Dedifferentiated amniotic fluid mesenchymal stem cell (primary cell): ENCODE data around the gene PPP1R15A.
"Not testable (repeated sequence)": the region's sequence is repeated elsewhere in the genome, so short reads cannot be mapped to it uniquely, and the experiment has no call there.

Source experiments
- DNase-seq: peaks from one replicate; pipeline ENCODE4 v3.0.0-alpha.2; 2016; ENCODE audit errors: extremely low spot score

PPP1R15A gene

GRCh38 chr19:48881741-48882657 lies 9.8 kb downstream of the PPP1R15A start:
- no peak for DNase-seq

GRCh38 chr19:48883726-48884125 lies 11.5 kb downstream of the PPP1R15A start:
- DNase-seq = no peak

DNA sequence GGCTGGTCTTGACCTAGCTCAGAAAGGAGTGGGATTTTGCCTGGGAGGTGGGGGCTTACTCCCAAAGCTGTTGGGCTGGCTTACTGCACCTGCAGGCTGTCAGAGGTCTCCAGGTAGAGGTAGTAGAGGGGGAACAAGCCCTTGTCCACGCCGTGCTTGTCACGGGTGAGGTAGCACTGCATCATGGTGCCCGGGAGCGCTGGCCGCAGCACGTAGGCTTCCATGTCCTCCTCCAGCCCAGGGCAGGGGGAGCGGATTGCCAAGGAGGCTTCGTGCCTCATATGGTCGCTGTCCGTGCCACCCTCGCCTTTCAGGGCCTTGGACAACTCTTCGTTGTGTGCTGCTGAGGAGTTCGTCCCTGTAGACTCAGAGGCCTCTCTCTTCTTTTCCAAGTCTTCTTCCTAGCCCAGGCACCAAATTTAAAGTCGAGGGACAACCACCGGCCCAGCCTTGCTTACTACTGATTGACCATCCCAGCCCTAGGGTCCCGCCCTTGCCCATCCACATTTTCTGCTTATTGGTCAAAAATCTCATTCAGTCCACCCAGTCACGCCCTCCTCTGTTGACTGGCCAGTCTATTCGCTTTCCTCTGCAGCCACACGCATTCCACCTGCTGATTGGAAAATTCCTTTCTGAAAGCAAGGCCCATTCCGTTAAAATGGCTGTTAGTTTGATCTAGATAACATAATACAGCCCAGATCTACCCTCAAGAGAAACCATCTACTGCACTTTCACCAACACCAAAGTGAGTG lies 15.8 kb downstream of the PPP1R15A start:
- DNase-seq = no peak

GRCh38 chr19:48889496-48889895 lies 17.3 kb downstream of the PPP1R15A start:
- DNase-seq = not testable (repeated sequence)

DNA sequence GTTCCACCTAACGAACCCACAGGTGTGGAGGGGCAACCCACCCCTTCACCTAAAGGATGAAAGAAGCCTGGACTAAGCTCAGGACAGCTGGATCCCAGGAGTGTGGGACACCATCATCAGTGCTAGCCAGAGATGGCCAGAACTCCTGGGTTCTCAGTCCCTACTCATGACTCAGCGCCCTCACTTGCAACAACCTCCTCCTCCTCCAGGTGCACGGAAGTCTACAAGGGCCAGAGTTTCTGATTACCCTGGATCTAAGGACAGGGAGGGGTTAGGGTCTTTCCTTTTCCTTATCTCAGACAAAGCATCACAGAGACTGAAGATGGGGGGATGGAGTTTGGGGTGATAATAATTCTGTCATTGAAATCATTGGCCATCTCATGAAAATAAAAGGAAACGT lies 18.3 kb downstream of the PPP1R15A start:
- DNase-seq = no peak

DNA sequence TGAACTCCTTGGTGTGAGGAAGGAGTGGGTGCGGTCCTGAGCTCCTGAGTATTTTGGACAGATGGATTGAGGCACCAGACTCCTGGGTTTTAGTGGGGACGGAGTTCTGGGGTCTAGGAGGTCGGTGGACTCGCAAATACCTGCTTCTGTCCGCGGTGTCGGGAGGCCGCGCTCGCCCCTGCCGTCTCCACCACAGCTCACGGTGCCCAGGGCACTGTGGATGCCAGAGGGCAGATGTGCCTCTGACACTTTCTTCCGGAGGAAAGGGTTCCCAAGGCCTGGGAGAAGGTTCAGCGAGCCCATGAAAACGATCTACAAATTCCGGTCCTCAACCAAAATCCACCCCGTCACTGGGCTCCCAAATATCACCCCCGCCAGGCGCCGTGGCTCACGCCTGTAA lies 23.0 kb downstream of the PPP1R15A start:
- DNase-seq = no peak

- no peak for DNase-seq
Measured at GRCh38 chr19:48896191-48896720, 24.0 kb downstream of the PPP1R15A start.

DNA sequence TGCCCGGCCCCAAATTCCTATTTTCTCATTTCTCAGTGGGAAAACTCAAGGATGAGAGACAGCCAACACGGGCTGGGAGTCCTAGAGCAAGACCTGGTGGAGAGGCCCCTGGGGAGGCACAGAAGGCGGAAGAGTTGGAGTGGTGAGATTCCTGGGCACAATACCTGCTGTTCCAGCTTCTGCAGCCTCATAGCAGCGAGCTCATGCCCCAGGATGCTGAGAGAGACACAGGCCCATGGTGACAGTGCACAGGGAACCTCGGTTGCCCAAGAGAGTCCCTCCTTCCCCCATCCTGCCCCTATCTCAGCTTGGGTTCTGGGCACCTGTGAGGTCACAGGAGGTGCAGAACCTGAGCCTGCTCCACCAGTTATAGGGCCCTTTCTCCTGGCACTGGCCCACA lies 25.0 kb downstream of the PPP1R15A start:
- DNase-seq = no peak

- not testable (repeated sequence) for DNase-seq
Measured at GRCh38 chr19:48899386-48899749, 27.1 kb downstream of the PPP1R15A start.

DNA sequence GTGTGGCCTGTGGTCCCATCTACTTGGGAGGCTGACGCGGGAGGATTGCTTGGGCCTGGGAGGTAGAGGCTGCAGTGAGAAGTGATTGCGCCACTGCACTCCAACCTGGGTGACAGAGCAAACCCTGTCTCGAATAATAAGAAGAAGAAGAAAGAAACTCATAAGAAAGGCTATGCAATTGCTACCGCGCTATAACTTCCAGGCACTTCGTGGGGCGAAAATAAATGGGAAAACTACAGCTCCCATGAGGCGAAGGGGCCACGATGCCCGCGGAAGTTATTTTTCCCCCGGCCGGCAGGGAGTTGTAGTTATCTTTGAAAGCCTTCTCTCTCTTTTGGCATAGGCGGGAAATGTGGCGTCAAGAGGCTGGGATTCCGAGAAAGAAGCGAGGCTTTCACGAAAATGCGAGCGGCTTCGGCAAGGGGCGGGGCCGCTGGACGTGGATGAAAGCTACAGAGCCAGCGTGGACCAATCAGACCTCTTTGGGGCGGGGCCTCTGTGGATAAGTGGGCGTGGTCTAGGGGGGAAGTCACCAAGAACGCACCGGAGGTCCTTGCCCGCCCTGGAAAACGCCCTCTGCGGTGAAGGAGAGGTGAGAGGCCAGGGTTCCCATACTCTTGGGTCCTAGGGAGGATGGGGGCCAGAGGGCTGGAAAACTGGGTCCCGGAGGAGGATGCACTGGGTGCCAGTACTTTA lies 27.7 kb downstream of the PPP1R15A start, which contains the start of gene NUCB1:
Gene NUCB1 (plus strand): TSS at position 532 of the 696 bp plus-strand sequence. CDS start 485 bp downstream, outside the sequence.
- DNase-seq = peak; percentile 99

GRCh38 chr19:48900477-48901406 lies 28.5 kb downstream of the PPP1R15A start:
- DNase-seq = no peak

DNA sequence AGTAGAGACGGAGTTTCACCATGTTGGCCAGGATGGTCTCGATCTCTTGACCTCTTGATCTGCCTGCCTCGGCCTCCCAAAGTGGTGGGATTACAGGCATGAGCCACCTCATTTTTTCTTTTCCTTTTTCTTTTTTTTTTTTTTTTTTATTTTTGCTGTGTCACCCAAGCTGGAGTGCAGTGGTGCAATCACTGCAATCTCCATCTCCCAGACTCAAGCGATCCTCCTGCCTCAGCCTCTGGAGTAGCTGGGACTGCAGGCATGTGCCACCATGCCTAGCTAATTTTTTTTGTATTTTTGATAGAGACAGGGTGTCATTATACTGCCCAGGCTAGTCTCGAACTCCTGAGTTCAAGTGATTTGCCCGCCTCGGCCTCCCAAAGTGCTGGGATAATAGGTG lies 30.1 kb downstream of the PPP1R15A start:
- not testable (repeated sequence) for DNase-seq

DNA sequence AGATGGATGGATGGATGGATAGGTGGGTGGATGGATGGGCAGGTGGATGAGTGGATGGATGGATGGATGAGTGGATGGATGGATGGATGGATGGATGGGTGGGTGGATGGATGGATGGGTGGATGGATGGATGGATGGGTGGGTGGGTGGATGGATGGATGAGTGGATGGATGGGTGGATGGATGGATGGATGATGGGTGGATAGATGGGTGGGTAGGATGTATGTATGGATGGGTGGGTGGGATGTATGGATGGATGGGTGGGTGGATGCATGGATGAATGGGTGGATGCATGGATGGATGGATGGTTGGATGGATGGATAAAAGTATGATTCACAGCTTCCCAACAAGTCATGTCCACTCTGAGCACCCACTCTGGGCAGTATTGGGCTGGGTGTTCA lies 31.6 kb downstream of the PPP1R15A start:
- not testable (repeated sequence) for DNase-seq

- DNase-seq = no peak
Measured at GRCh38 chr19:48905664-48906063, 33.4 kb downstream of the PPP1R15A start.

GRCh38 chr19:48906324-48906723 lies 34.1 kb downstream of the PPP1R15A start:
- no peak for DNase-seq

DNA sequence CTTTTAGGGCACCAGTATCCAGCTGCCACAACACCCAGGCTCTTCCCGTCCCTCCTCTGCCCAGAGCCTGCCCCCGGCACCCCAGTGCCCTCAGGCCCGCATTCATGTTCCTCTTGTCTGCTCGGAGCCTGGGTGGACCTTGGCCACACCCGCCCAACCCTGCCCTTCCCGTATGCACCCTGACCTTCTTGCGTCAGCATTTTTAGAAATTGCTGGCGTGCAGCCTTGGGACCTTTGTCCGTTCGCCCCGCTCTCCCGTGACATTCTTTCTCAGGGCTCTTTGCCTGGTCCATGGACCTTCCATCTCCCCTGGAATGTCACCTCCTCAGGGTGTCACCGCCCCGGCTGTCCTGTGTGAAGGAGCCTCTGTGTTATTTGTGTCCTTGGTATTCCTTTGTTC lies 35.5 kb downstream of the PPP1R15A start:
- no peak for DNase-seq

DNA sequence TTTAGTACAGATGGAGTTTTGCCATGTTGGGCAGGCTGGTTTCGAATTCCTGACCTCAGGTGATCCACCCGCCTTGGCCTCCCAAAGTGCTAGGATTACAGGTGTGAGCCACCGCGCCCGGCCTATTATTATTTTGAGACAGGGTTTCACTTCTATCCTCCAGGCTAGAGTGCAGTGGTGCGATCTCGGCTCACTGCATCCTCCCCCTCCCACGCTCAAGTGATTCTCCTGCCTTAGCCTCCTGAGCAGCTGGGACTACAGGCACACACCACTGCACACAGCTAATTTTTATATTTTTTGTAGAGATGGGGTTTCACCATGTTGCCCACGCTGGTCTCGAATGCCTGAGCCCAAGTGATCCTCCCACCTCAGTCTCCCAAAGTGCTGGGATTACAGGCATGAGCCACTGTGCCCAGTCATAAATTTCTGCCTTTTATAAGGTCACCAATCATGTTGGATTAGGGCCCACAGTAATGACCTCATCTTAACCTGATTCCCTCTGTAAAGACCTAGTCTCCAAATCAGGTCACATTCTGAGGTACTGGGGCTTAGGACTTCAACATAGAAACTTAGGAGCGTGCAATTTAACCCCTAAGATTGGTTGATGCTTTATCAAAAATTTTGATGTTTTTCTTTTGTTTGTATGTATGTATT lies 37.3 kb downstream of the PPP1R15A start:
- DNase-seq = not testable (repeated sequence)

DNA sequence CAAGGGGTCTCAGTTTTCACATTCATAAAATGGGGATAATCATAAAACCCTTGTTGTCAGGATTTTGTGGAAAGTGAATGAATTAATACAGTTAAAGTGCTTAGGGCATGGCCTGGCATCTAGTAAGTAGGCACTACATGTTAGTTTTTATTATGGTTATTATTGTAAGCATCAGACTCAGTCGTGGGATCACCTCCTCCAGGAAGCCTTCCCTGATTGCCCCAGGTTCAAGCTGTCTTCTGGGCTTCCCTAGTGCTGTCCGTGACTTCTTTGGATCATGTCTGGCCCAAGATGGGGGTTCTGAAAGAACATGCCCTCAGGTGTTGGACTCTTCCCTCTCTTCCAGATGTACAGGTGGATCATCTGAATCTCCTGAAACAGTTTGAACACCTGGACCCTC lies 38.6 kb downstream of the PPP1R15A start:
- DNase-seq = no peak

GRCh38 chr19:48913114-48913889 lies 41.1 kb downstream of the PPP1R15A start:
- DNase-seq = no peak
